Stimulated activated CD4-positive, alpha-beta T cell treated with anti-CD3 and anti-CD28 coated beads, Interleukin-2, amount 100 ng/mL, for 48 hours (primary cell): ENCODE measurements around the gene KCNH4.
"Not testable (repeated sequence)": the region's sequence is repeated elsewhere in the genome, so short reads cannot be mapped to it uniquely, and the experiment has no call there.

Source experiments
- DNase-seq, 2 donors: peaks; one replicate each; pipeline ENCODE4 v3.0.0-alpha.2; 2020

KCNH4 gene

GRCh38 chr17:42193969-42194899 is 13.3 kb upstream of the KCNH4 start, which contains the start of gene GHDC:
GHDC (minus strand) TSS chr17:42194494; CDS start chr17:42193581, 913 bp downstream.
- DNase-seq: peak; percentile 66 to 70

GRCh38 chr17:42193216-42193968 is 12.4 kb upstream of the KCNH4 start:
- no peak for DNase-seq

- DNase-seq: no peak
These were observed 11.5 kb upstream of the KCNH4 start for GRCh38 chr17:42192189-42193126.

- no peak for DNase-seq
These were observed 10.3 kb upstream of the KCNH4 start for GRCh38 chr17:42191275-42191608.

- no peak for DNase-seq
These were observed 9.7 kb upstream of the KCNH4 start for GRCh38 chr17:42190491-42191274.

- DNase-seq: no peak
These were observed 8.7 kb upstream of the KCNH4 start for GRCh38 chr17:42189651-42189965.

GRCh38 chr17:42188749-42189650 is 8.1 kb upstream of the KCNH4 start:
- no peak for DNase-seq

- no peak for DNase-seq
These were observed 6.9 kb upstream of the KCNH4 start for GRCh38 chr17:42187833-42188232.

- not testable (repeated sequence) for DNase-seq
These were observed 5.2 kb upstream of the KCNH4 start for GRCh38 chr17:42186191-42186590.

- no peak for DNase-seq
These were observed 4.6 kb upstream of the KCNH4 start for GRCh38 chr17:42185621-42185930.

GRCh38 chr17:42184713-42185620 is 4.0 kb upstream of the KCNH4 start, which contains the start of gene HCRT:
HCRT (minus strand) TSS chr17:42185452; CDS start chr17:42185365, 87 bp downstream.
- no peak for DNase-seq

GRCh38 chr17:42183741-42184711 is 3.1 kb upstream of the KCNH4 start:
- DNase-seq: peak; percentile 79 to 88

- DNase-seq: no peak
These were observed 2.2 kb upstream of the KCNH4 start for GRCh38 chr17:42182927-42183734.

GRCh38 chr17:42181851-42182207 is 887 bp upstream of the KCNH4 start:
- no peak for DNase-seq

- DNase-seq: no peak
These were observed 476 bp downstream of the KCNH4 start for GRCh38 chr17:42180411-42180921.

- DNase-seq: peak in 1 of 2 donors; percentile 29
These were observed 981 bp downstream of the KCNH4 start for GRCh38 chr17:42179911-42180410.

- no peak for DNase-seq
These were observed 1.6 kb downstream of the KCNH4 start for GRCh38 chr17:42179335-42179734.
